MM.1S (cell line): ENCODE results near the gene ALG14.

Experiments
- DNase-seq: peaks from one replicate; pipeline ENCODE4 v3.0.0-alpha.2; 2015
- H2AFZ ChIP-seq: fragments of 300-600 bp; sonication (generic); 2 replicates; pipeline ENCODE4 v1.6.0; 2016; ENCODE audit warnings: antibody characterized with exemption, low read length
- H3F3A ChIP-seq: fragments of 300-600 bp; sonication (generic); 2 replicates; pipeline ENCODE4 v1.6.1; 2016; ENCODE audit warnings: mild to moderate bottlenecking, antibody characterized with exemption, low read length, moderate library complexity, mixed read lengths; ENCODE audit not compliant: insufficient read depth
- H3K27ac ChIP-seq: fragments of 300-600 bp; sonication (generic); 2 replicates; pipeline ENCODE4 v1.5.1; 2016; ENCODE audit warnings: mild to moderate bottlenecking, low read length
- H3K27me3 ChIP-seq: fragments of 300-600 bp; sonication (generic); replicated peaks from 2 replicates; pipeline ENCODE4 v1.6.0; 2016; ENCODE audit warnings: low read length; ENCODE audit not compliant: insufficient read depth
- H3K36me3 ChIP-seq: fragments of 300-600 bp; sonication (generic); replicated peaks from 2 replicates; pipeline ENCODE4 v1.6.1; 2016; ENCODE audit warnings: mild to moderate bottlenecking, low read length, mixed read lengths; ENCODE audit not compliant: insufficient read depth
- H3K4me1 ChIP-seq: fragments of 300-600 bp; sonication (generic); 2 replicates; pipeline ENCODE4 v1.6.1; 2016; ENCODE audit warnings: low read length, mixed read lengths
- H3K4me2 ChIP-seq: fragments of 300-600 bp; sonication (generic); 2 replicates; pipeline ENCODE4 v1.6.0; 2016; ENCODE audit warnings: low read depth, low read length
- H3K4me3 ChIP-seq: fragments of 300-600 bp; sonication (generic); 2 replicates; pipeline ENCODE4 v1.5.1; 2016; ENCODE audit warnings: low read length, mixed read lengths
- H3K79me2 ChIP-seq: fragments of 300-600 bp; sonication (generic); 2 replicates; pipeline ENCODE4 v1.6.1; 2016; ENCODE audit warnings: mixed run types, low read length, mixed read lengths
- H3K9ac ChIP-seq: fragments of 300-600 bp; sonication (generic); 2 replicates; pipeline ENCODE4 v1.6.1; 2016; ENCODE audit warnings: low read length, mixed read lengths
- H3K9me2 ChIP-seq: fragments of 300-600 bp; sonication (generic); replicated peaks from 2 replicates; pipeline ENCODE4 v1.6.1; 2016; ENCODE audit warnings: mild to moderate bottlenecking, low read length, mixed read lengths; ENCODE audit not compliant: insufficient read depth
- H3K9me3 ChIP-seq: fragments of 300-600 bp; sonication (generic); replicated peaks from 2 replicates; pipeline ENCODE4 v1.6.1; 2016; ENCODE audit warnings: mild to moderate bottlenecking, low read length, mixed read lengths; ENCODE audit not compliant: insufficient read depth
- H4K20me1 ChIP-seq: fragments of 300-600 bp; sonication (generic); 2 replicates; pipeline ENCODE4 v1.6.1; 2016; ENCODE audit warnings: mild to moderate bottlenecking, low read length, moderate library complexity, mixed read lengths; ENCODE audit not compliant: insufficient read depth
- EZH2 ChIP-seq: fragments of 300-600 bp; sonication (generic); optimal IDR thresholded peaks from 2 replicates; pipeline ENCODE3; 2017; ENCODE audit warnings: low read depth, mild to moderate bottlenecking, antibody characterized with exemption, low read length, mixed read lengths
- EZH2phosphoT487 ChIP-seq: fragments of 300-600 bp; sonication (generic); IDR thresholded peaks from 2 replicates; pipeline ENCODE4 v1.6.1; 2018; ENCODE audit warnings: antibody characterized with exemption, low read length
- TF ChIP-seq, protein P1 (sequence below): fragments of 300-600 bp; sonication (generic); IDR thresholded peaks from 2 replicates; pipeline ENCODE4 v1.5.1; 2016; ENCODE audit warnings: antibody characterized with exemption, low read length, mixed read lengths

ALG14 gene

DNA sequence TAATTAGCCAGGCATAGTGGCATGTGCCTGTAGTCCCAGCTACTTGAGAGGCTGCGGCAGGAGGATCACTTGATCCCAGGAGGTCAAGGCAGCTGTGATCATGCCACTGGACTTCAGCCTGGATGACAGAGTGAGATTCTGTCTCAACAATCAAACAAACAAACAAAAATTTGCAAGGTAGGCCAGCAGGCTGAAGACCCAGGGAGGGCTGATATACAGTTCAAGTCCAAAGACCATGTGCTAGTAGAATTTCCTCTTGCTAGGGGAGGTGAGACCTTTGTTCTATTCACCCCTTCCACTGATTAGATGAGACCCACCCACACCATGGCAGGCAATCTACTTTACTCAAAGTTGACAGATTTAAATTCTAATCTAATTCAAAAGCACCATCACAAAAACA, 114.7 kb downstream of the ALG14 start:
- no peaks in the 10 kb centered on the region for H3K9me2 ChIP-seq
- no peak for DNase-seq

DNA sequence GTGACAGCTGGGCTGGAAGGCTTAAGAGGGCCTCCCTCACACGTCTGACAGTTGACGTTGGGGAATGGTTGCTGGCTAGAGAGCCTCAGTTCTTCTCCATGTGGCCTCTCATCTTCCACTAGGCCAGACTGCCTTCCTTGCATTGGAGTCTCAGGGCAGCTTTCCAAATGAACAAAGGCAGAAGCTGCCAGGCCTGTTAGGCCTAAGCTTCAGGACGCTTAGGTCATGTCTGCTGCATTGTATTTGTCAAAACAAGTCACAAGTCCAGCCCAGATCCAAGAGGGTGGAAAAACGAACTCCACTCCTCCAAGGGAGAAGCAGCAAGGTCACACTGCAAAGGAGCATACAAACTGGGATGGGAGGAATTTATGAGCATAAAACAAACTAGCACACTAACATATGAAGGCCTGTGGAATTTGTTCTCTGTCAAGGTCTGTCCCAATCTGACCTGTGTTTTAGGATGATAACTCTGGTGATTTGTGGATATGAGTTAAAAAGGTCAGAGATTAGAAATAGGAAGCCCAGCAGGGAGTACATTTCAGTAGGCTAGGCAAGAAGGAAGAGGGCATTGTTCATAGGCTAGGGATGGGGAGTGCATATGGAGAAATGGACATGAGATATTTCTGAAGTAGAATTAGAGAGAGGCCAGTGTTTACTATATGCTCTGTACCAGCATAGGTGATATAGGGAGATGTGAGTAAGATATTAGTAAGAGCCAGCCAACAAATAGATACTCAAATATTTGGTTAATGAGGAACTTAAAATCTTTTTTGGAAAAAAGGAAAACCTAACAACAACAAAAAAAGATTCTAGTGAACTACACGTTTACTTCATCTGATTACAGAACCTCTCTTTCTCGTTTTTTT, 116.8 kb downstream of the ALG14 start:
- H3K4me3 ChIP-seq, result no peak overlapping the region
- no peaks in the 10 kb centered on the region for H3K36me3 ChIP-seq
- no peaks in the 10 kb centered on the region for H3K4me1 ChIP-seq
- no peaks in the 10 kb centered on the region for H3K9me2 ChIP-seq
- no peaks in the 10 kb centered on the region for H4K20me1 ChIP-seq
- TF ChIP-seq EZH2phosphoT487, result no peak
- TF ChIP-seq EZH2, result no peak
- TF ChIP-seq, protein P1, sequence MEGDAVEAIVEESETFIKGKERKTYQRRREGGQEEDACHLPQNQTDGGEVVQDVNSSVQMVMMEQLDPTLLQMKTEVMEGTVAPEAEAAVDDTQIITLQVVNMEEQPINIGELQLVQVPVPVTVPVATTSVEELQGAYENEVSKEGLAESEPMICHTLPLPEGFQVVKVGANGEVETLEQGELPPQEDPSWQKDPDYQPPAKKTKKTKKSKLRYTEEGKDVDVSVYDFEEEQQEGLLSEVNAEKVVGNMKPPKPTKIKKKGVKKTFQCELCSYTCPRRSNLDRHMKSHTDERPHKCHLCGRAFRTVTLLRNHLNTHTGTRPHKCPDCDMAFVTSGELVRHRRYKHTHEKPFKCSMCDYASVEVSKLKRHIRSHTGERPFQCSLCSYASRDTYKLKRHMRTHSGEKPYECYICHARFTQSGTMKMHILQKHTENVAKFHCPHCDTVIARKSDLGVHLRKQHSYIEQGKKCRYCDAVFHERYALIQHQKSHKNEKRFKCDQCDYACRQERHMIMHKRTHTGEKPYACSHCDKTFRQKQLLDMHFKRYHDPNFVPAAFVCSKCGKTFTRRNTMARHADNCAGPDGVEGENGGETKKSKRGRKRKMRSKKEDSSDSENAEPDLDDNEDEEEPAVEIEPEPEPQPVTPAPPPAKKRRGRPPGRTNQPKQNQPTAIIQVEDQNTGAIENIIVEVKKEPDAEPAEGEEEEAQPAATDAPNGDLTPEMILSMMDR, result no peak
- H3K27ac ChIP-seq, result no peak overlapping the region
- H2AFZ ChIP-seq, result no peak overlapping the region
- no peaks in the 10 kb centered on the region for H3K79me2 ChIP-seq
- no peak overlapping the region for H3K4me2 ChIP-seq
- H3K27me3 ChIP-seq, result no peaks in the 10 kb centered on the region
- no peaks in the 10 kb centered on the region for H3F3A ChIP-seq
- no peak for DNase-seq
- H3K9ac ChIP-seq, result no peak overlapping the region
- H3K9me3 ChIP-seq, result no peaks in the 10 kb centered on the region

More for the DNA sequence above, 114.7 kb downstream of the ALG14 start:
- H3K9me3 ChIP-seq, result no peaks in the 10 kb centered on the region
- TF ChIP-seq, protein P1, result no peak
- TF ChIP-seq EZH2phosphoT487, result no peak
- no peak for TF ChIP-seq EZH2
- no peak overlapping the region for H2AFZ ChIP-seq
- H3K4me1 ChIP-seq, result no peaks in the 10 kb centered on the region
- no peak overlapping the region for H3K27ac ChIP-seq
- no peak overlapping the region for H3K4me3 ChIP-seq
- no peaks in the 10 kb centered on the region for H3K27me3 ChIP-seq
- no peaks in the 10 kb centered on the region for H3K36me3 ChIP-seq
- H3K79me2 ChIP-seq, result no peaks in the 10 kb centered on the region
- H3K9ac ChIP-seq, result no peak overlapping the region
- H3K4me2 ChIP-seq, result no peak overlapping the region
- H3F3A ChIP-seq, result no peaks in the 10 kb centered on the region
- H4K20me1 ChIP-seq, result no peaks in the 10 kb centered on the region

DNA sequence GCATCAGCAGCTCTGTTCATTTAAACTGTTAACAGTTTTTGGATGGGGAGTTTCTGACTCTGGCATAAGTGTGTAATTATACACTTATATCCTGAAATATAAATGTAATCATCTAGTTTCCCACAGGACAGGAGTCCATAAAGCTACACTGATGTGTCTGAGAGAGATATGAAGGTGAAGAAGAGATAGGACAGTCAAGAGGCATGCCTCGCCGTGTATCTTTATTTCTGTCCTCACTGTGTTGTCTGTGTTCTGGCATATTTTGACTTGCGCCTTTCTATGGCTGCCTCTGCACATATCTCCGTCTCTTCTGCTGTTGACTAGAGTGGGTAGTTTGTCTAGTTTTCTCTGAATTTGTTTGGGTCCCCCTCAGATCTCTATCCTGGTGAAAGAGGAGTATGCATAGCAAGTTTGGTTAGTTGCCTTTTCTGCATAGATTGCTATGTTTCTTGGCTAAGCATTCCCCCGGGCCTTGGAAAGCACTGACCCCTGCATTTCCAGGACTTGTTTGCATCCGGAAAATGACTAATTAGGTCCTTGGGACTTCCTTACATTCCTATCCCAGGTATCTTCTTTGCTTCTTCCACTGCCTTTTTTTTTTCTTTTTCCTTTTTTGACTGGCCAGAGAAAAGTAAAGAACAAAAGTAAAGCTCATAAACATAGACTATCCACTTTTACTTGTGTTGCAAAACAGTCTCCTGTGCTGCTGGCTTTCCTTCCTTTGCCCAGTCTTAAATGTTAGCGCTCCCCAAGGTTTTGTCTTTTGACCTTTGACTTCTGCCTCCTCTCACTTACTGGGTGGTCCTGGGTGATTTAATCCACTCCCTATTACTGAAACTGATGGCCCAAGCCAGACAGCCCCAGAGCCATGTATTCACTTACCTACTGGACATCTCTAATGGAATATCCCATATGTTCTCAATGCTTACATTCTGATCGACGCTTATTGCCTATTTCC, 118.2 kb downstream of the ALG14 start:
- Histone ChIP-seq H4K20me1 (no peaks in the 10 kb centered on the region), H3K4me2 (no peak overlapping the region), H2AFZ (no peak overlapping the region), H3K4me1 (no peaks in the 10 kb centered on the region), H3K9me3 (no peaks in the 10 kb centered on the region), H3K27me3 (no peaks in the 10 kb centered on the region), H3K36me3 (no peaks in the 10 kb centered on the region), H3K27ac (no peak overlapping the region), H3K9ac (no peak overlapping the region), H3K79me2 (no peaks in the 10 kb centered on the region), H3F3A (no peaks in the 10 kb centered on the region), H3K4me3 (no peak overlapping the region), H3K9me2 (no peaks in the 10 kb centered on the region)
- DNase-seq, result no peak
- TF ChIP-seq EZH2 (no peak), EZH2phosphoT487 (no peak)
- TF ChIP-seq, protein P1, result no peak
